Mammary epithelial cell (primary cell): ENCODE results near the gene IER2.

Source experiments
- EZH2 ChIP-seq: IDR thresholded peaks from 2 replicates; pipeline ENCODE4 v1.6.1; 2012; ENCODE audit warnings: low read length, inconsistent platforms, borderline replicate concordance
- TF ChIP-seq, protein P1 (sequence below), 2 donors: IDR thresholded peaks in 1 of 2; conservative IDR thresholded peaks in 1 of 2; 2 replicates each; pipeline ENCODE4 v1.5.1; 2011 to 2012; ENCODE audit warnings: inconsistent platforms in 2 of 2, low read length in 2 of 2, mild to moderate bottlenecking in 2 of 2, control low read depth in 1 of 2, low read depth in 1 of 2; ENCODE audit not compliant: insufficient read depth in 1 of 2; ENCODE audit errors: extremely low read depth in 1 of 2

DNA sequence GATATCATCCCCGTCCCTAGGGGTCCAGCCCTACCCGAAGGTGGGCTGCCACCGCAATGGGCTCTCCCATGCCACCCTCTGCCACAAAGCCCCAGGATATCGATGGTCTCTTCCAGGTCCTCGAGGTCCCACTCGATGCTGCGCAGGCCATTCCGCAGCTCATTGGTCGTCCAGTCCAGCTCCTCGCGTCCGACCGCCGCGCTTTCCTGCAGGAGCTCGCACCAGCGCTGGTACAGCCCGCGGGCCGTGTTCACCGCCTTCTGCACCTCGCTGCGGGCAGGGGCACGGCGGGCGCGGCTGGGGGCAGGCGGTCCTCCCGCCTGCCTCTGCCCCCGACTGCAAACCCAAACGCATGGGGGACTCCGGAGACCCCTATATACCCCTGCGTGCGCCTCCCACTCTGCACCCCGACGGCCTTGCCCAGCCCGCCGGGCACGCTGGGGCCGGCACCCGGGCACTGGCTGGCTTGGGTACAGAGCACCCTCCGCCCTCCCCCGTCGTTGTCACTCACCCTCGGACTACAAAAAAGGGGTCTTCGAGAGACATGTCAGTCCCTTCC, 504 bp upstream of the IER2 start:
- TF ChIP-seq, protein P1, sequence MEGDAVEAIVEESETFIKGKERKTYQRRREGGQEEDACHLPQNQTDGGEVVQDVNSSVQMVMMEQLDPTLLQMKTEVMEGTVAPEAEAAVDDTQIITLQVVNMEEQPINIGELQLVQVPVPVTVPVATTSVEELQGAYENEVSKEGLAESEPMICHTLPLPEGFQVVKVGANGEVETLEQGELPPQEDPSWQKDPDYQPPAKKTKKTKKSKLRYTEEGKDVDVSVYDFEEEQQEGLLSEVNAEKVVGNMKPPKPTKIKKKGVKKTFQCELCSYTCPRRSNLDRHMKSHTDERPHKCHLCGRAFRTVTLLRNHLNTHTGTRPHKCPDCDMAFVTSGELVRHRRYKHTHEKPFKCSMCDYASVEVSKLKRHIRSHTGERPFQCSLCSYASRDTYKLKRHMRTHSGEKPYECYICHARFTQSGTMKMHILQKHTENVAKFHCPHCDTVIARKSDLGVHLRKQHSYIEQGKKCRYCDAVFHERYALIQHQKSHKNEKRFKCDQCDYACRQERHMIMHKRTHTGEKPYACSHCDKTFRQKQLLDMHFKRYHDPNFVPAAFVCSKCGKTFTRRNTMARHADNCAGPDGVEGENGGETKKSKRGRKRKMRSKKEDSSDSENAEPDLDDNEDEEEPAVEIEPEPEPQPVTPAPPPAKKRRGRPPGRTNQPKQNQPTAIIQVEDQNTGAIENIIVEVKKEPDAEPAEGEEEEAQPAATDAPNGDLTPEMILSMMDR (conservative IDR thresholded peaks at IDR 0.05 in 1 of 2, IDR thresholded peaks at IDR 0.05 in 1 of 2; ENCODE audit: extremely low read depth in 1 of 2, insufficient read depth in 1 of 2, low read depth in 1 of 2, low read length in 2 of 2): no peak
- TF ChIP-seq EZH2: no peak
